Pancreas (tissue), 10 donors: Measurements from ENCODE around the gene PDZD2. TPM values are rescaled to one million over a fixed set of nuclear protein-coding genes. Genes with fewer than 3 reads are reported as not detected.

Source experiments
- ATAC-seq, 4 donors: fragments of 200-7000 bp; cut with Tn5 transposase; one replicate each; pipeline versions ENCODE4 v1.8.0 to v1.9.1; 2020; ENCODE audit warnings: mild to moderate bottlenecking in 4 of 4, moderate library complexity in 4 of 4
- DNase-seq, 6 donors: peaks; one replicate each; pipeline ENCODE4 v3.0.0-alpha.2; 2020
- FAIRE-seq: peaks from 2 replicates; lab custom pipeline; 2012; peaks lifted over from hg19 to GRCh38; lab: Jason Lieb, UNC
- H3K27ac ChIP-seq, 4 donors: fragments of 200-600 bp; sonication (generic); 1 replicate in 3 of 4; 2 replicates in 1 of 4; pipeline versions ENCODE4 v1.5.0 to v1.8.0; 2020
- H3K27me3 ChIP-seq, 4 donors: fragments of 200-600 bp; one replicate each; pipeline ENCODE4 v1.8.0; 2021
- H3K36me3 ChIP-seq, 3 donors: fragments of 200-600 bp; sonication (generic) in 1 of 3; one replicate each; pipeline versions ENCODE4 v1.5.0 to v1.8.0; 2020 to 2021
- H3K4me1 ChIP-seq, 3 donors: fragments of 200-600 bp; one replicate each; pipeline ENCODE4 v1.8.0; 2021
- H3K4me3 ChIP-seq, 4 donors: fragments of 200-600 bp; sonication (generic) in 2 of 4; one replicate each; pipeline versions ENCODE4 v1.5.0 to v1.8.0; 2020 to 2021
- H3K9me3 ChIP-seq, 4 donors: fragments of 200-600 bp; one replicate each; pipeline ENCODE4 v1.8.0; 2021
- WGBS, 2 donors: extraction: QIAGEN DNeasy Blood & Tissue Kit; methylation state at CpG; one replicate each; pipeline ENCODE4 v1.1.7; 2013; 5-methylcytosine and 5-hydroxymethylcytosine counted together
- intact Hi-C, 3 donors: fragments of 100-400 bp; cut with DNase I; formaldehyde crosslinking; loops; one replicate each; pipeline versions ENCODE4 v1.11.1 to v1.14.2; 2022
- polyA plus RNA-seq, 2 donors: library from polyadenylated mRNA; stranded (reverse); fragments of 200-250 nt; gene quantifications; one replicate each; pipeline ENCODE4 v1.2.3, GENCODE V29; 2013
- total RNA-seq, 6 donors: library from RNA; stranded (reverse); fragmentation: NEBNext Ultra II Directional in 4 of 6; extraction: Animal tissue kit (Norgen Biotek cat#: 25700) in 4 of 6; gene quantifications; one replicate each; pipeline versions ENCODE4 v1.2.1 to v1.2.4, GENCODE V29; 2021 to 2023
- TF ChIP-seq, protein P1 (sequence below), 4 donors: fragments of 200-600 bp; sonication (generic) in 3 of 4; IDR thresholded peaks; one replicate each; pipeline versions ENCODE4 v1.5.0 to v1.8.0; 2021; ENCODE audit warnings: antibody characterized with exemption in 4 of 4
- donor health status: healthy with polysubstance abuse.
- donor health status: DM: no; HTN: no; CAD: no; lungs with moderate emphysema.
- donor health status: DM: no; HTN: no; CAD: no.
- donor health status: control.
- donor health status: control.
- donor health status: Bipolar disorder and iron deficiency.
- donor health status: DM: yes; HTN: yes; CAD: no.
- donor health status: DM: no; HTN: no; CAD: no.
- donor health status: DM: no; HTN: no; CAD: no.
- donor health status: DM: yes; HTN: yes; CAD: no.

PDZD2 gene
- total and polyA plus RNA-seq, 8 donors, result 1.4 to 4.5 (median 3.3) TPM

DNA sequence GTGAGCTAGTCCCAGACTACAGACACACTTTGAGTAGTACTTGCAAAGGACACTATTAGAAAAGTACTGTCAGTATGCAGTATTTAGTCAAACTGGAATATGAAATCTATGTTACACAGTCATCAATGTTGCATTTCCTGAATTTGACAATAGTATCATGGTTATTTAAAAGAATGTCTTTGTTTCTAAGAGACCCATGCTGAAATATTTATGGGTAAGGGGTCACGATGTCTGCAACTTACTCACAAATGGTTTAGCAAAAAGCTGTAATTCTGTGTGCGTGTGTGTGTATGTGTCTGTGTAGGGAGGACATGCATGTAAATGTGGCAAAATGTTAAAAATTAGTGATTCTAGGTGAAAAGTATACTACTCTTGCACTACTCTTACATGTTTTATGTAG lies 429.6 kb downstream of the PDZD2 start:
- intact Hi-C loops, result no loop called here
- Histone ChIP-seq H3K27ac (no peak overlapping the region), H3K27me3 (no peaks in the 10 kb centered on the region), H3K4me3 (no peak overlapping the region), H3K9me3 (no peaks in the 10 kb centered on the region), H3K36me3 (no peaks in the 10 kb centered on the region), H3K4me1 (no peaks in the 10 kb centered on the region)
- TF ChIP-seq, protein P1, sequence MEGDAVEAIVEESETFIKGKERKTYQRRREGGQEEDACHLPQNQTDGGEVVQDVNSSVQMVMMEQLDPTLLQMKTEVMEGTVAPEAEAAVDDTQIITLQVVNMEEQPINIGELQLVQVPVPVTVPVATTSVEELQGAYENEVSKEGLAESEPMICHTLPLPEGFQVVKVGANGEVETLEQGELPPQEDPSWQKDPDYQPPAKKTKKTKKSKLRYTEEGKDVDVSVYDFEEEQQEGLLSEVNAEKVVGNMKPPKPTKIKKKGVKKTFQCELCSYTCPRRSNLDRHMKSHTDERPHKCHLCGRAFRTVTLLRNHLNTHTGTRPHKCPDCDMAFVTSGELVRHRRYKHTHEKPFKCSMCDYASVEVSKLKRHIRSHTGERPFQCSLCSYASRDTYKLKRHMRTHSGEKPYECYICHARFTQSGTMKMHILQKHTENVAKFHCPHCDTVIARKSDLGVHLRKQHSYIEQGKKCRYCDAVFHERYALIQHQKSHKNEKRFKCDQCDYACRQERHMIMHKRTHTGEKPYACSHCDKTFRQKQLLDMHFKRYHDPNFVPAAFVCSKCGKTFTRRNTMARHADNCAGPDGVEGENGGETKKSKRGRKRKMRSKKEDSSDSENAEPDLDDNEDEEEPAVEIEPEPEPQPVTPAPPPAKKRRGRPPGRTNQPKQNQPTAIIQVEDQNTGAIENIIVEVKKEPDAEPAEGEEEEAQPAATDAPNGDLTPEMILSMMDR (IDR thresholded peaks at IDR 0.05), result no peak
- ATAC-seq (no peak), DNase-seq (no peak), FAIRE-seq (no peak)
- 59 to 65% methylated on average over 2 of the region's 2 CpGs for WGBS, 2 donors

DNA sequence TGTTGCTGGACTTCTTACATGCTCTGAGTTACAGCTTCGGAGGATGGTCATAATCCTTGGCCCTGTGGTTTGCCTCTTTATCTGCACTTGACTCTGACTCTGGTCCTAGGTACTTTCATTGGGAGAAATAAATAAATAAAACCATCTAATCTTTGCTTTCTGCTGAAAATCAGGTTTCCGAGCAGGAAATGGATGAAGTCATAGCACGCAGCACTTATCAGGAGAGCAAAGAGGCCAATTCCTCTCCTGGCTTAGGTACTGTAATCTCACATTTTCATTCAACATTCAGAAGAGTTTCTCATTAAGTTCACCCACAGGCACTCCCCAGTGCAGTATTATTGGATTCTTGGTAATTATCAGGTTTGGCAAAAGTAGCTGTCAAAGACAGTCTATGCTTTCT lies 430.5 kb downstream of the PDZD2 start:
- Histone ChIP-seq H3K36me3 (no peaks in the 10 kb centered on the region), H3K27ac (no peak overlapping the region), H3K27me3 (no peaks in the 10 kb centered on the region), H3K4me3 (no peak overlapping the region), H3K9me3 (no peaks in the 10 kb centered on the region), H3K4me1 (no peaks in the 10 kb centered on the region)
- TF ChIP-seq, protein P1 (IDR thresholded peaks at IDR 0.05), result no peak
- intact Hi-C loops, result no loop called here
- DNase-seq (no peak), FAIRE-seq (no peak), ATAC-seq (no peak)
- WGBS, 2 donors, result 75 to 79% methylated on average over 3 of the region's 3 CpGs

DNA sequence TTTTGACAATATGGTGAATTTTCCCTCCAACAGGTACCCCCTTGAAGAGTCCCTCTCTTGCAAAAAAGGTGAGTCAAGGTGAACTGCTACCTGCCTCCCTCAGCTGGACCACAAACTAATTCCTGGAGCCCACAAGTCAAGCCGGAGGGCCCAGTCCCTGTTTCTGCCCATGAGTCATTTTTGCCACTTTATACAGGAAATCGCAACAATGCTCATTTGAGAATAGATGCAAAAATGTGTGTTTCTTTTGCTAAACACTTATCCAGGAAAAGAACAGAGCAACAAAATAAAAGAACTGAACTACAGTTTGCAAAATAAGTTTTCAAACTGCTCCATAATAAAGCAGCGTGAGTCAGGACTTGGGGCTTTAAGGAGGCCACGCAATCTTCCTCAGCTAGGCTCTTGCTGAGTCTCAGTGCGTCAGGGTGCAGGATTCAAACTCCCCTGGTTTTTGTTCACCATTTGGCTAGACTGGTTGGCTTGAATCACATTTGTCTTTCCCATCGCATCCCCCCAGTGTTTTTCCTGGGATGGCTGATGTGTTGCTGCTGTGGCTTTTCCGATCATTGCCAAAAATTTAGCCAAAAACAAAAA lies 432.5 kb downstream of the PDZD2 start:
- TF ChIP-seq, protein P1 (IDR thresholded peaks at IDR 0.05), result no peak
- intact Hi-C loops, result loop anchor here in 2 of 3 donors (10.0 kb wide), 2 partner anchors 247 to 497 kb away; no protein-coding TSS in a partner anchor
- no peaks in the 10 kb centered on the region for H3K36me3 ChIP-seq
- 86 to 93% methylated on average over 7 of the region's 7 CpGs for WGBS, 2 donors
- H3K27me3 ChIP-seq, result no peaks in the 10 kb centered on the region
- no peak overlapping the region for H3K4me3 ChIP-seq
- no peak overlapping the region for H3K27ac ChIP-seq
- no peaks in the 10 kb centered on the region for H3K9me3 ChIP-seq
- no peak for ATAC-seq
- no peak for FAIRE-seq
- H3K4me1 ChIP-seq, result no peaks in the 10 kb centered on the region
- DNase-seq, result no peak

DNA sequence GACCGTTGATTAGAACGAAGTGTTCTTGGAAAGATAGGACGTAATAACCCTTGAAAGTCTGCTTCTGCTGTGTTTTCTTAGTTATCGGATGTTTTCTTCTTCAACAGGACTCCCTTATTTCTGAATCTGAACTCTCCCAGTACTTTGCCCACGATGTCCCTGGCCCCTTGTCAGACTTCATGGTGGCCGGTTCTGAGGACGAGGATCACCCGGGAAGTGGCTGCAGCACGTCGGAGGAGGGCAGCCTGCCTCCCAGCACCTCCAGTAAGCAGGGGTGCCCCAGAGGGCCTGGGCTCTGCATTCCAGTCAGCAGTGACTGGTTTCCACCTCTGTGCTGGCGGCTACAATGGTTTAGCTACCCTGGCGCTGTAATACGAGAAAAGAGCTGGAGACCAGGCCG lies 433.1 kb downstream of the PDZD2 start:
- no peak overlapping the region for H3K27ac ChIP-seq
- H3K36me3 ChIP-seq, result no peaks in the 10 kb centered on the region
- no peaks in the 10 kb centered on the region for H3K9me3 ChIP-seq
- ATAC-seq, result no peak
- DNase-seq, result no peak
- H3K4me1 ChIP-seq, result no peaks in the 10 kb centered on the region
- TF ChIP-seq, protein P1 (IDR thresholded peaks at IDR 0.05), result no peak
- H3K4me3 ChIP-seq, result no peak overlapping the region
- H3K27me3 ChIP-seq, result no peaks in the 10 kb centered on the region
- WGBS, 2 donors, result 85 to 92% methylated on average over 14 of the region's 14 CpGs
- no peak for FAIRE-seq
- intact Hi-C loops, result loop anchor here in 2 of 3 donors (10.0 kb wide), 2 partner anchors 247 to 497 kb away; no protein-coding TSS in a partner anchor

DNA sequence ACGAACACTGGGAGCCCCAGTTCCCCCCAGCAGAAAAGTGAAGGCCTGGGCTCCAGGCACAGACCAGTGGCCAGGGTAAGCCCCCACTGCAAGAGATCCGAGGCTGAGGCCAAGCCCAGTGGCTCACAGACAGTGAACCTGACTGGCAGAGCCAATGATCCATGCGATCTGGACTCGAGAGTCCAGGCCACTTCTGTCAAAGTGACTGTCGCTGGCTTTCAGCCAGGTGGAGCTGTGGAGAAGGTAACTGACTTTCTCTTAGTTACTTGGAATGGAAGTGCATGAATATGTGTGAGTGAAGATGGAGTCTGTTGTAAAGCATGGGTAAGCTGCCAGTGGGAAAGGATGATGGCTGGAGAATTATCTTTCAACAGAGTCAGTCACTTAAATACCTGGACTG lies 435.5 kb downstream of the PDZD2 start:
- no peak for ATAC-seq
- TF ChIP-seq, protein P1 (IDR thresholded peaks at IDR 0.05), result no peak
- Histone ChIP-seq H3K27ac (no peak overlapping the region), H3K27me3 (no peaks in the 10 kb centered on the region), H3K9me3 (no peaks in the 10 kb centered on the region), H3K36me3 (no peaks in the 10 kb centered on the region), H3K4me1 (no peaks in the 10 kb centered on the region), H3K4me3 (no peak overlapping the region)
- peak in 1 of 6 donors; percentile 53 for DNase-seq
- intact Hi-C loops, result loop anchor here in 2 of 3 donors (10.0 kb wide), 2 partner anchors 250 to 500 kb away; no protein-coding TSS in a partner anchor
- WGBS, 2 donors, result 47 to 64% methylated on average over 5 of the region's 5 CpGs
- FAIRE-seq, result no peak
